Heart left ventricle (tissue), 16 donors: ENCODE measurements around the gene AVPI1. TPM values are rescaled to one million over a fixed set of nuclear protein-coding genes. Genes with fewer than 3 reads are reported as not detected.

ENCODE experiments used
- ATAC-seq, 4 donors: fragments of 200-7000 bp; cut with Tn5 transposase; one replicate each; pipeline ENCODE4 v1.9.1; 2020 to 2022; ENCODE audit warnings: moderate library complexity in 4 of 4, mild to moderate bottlenecking in 3 of 4, moderate number of reproducible peaks in 1 of 4
- DNase-seq, 5 donors: peaks; one replicate each; pipeline ENCODE4 v3.0.0-alpha.2; 2020
- H3K27ac ChIP-seq, 12 donors: fragments of 200-600 bp; sonication (generic) in 4 of 12; one replicate each; pipeline versions ENCODE4 v1.5.0 to v1.8.0; 2016 to 2022; ENCODE audit warnings: mild to moderate bottlenecking in 2 of 12
- H3K27me3 ChIP-seq, 9 donors: fragments of 200-600 bp; sonication (generic) in 2 of 9; one replicate each; pipeline versions ENCODE4 v1.5.1 to v1.8.0; 2016 to 2022; ENCODE audit warnings: mild to moderate bottlenecking in 3 of 9
- H3K36me3 ChIP-seq, 9 donors: fragments of 200-600 bp; sonication (generic) in 2 of 9; one replicate each; pipeline versions ENCODE4 v1.5.0 to v1.8.0; 2018 to 2022; ENCODE audit warnings: mild to moderate bottlenecking in 2 of 9
- H3K4me1 ChIP-seq, 12 donors: fragments of 200-600 bp; sonication (generic) in 4 of 12; one replicate each; pipeline versions ENCODE4 v1.5.0 to v1.8.0; 2016 to 2022; ENCODE audit warnings: mild to moderate bottlenecking in 3 of 12
- H3K4me3 ChIP-seq, 12 donors: fragments of 200-600 bp; sonication (generic) in 4 of 12; one replicate each; pipeline versions ENCODE4 v1.5.0 to v1.8.0; 2017 to 2022; ENCODE audit warnings: mild to moderate bottlenecking in 9 of 12, moderate library complexity in 4 of 12
- H3K9me3 ChIP-seq, 12 donors: fragments of 200-600 bp; sonication (generic) in 4 of 12; one replicate each; pipeline versions ENCODE4 v1.5.0 to v1.8.0; 2016 to 2022; ENCODE audit warnings: mild to moderate bottlenecking in 1 of 12
- POLR2A ChIP-seq, 2 donors: fragments of 450-650 bp; IDR thresholded peaks; one replicate each; pipeline ENCODE4 v1.6.1; 2017; ENCODE audit warnings: antibody characterized with exemption in 2 of 2, mild to moderate bottlenecking in 2 of 2, moderate library complexity in 2 of 2
- WGBS, 4 donors: extraction: QIAGEN DNeasy Blood & Tissue Kit in 2 of 4; methylation state at CpG; one replicate each; pipeline versions ENCODE4 v1.1.5 to v1.1.7; 2013 to 2018; 5-methylcytosine and 5-hydroxymethylcytosine counted together
- intact Hi-C, 10 donors: fragments of 100-400 bp; cut with DNase I; formaldehyde crosslinking; loops; one replicate each; pipeline versions ENCODE4 v1.11.1 to v1.14.2; 2022
- polyA plus RNA-seq, 2 donors: library from polyadenylated mRNA; stranded (reverse); fragments of 200-250 nt; gene quantifications; one replicate each; pipeline ENCODE4 v1.2.3, GENCODE V29; 2013
- total RNA-seq, 9 donors: library from RNA; depleted of rRNA in 2 of 9; stranded (reverse); fragments of >200 nt in 2 of 9; fragmentation: NEBNext Ultra II Directional in 3 of 9; extraction: Animal tissue kit (Norgen Biotek cat#: 25700) in 3 of 9; gene quantifications; one replicate each; pipeline versions ENCODE4 v1.1.0 to v1.2.4, GENCODE V29; 2016 to 2023
- TF ChIP-seq, protein P1 (sequence below), 12 donors: fragments of 200-600 bp; sonication (generic) in 4 of 12; IDR thresholded peaks; one replicate each; pipeline versions ENCODE4 v1.5.0 to v1.8.0; 2018 to 2022; ENCODE audit warnings: antibody characterized with exemption in 12 of 12, mild to moderate bottlenecking in 5 of 12
- donor health status: ischemic (EF 13 %, LVEDD 7.1; RV severe dilation, severe dysfunction).
- donor health status: healthy with polysubstance abuse.
- donor health status: DM: no; HTN: yes; CAD: no.
- donor health status: DM: no; HTN: no; CAD: no.
- donor health status: ischemic (EF 25% LVEDD 6.9; RV normal size, moderate dysfunction).
- donor health status: ischemic (EF 25% LVEDD 5.7; RV mildly dilated, moderate dysfunction).
- donor health status: healthy.
- donor health status: DM: yes; HTN: yes; CAD: no.
- donor health status: ischemic (EF 35%, LVEDD 5.7; RV mildly dilated, moderate dysfunction).
- donor health status: nonischemic (EF 11% LVEDD 7.7; RV severe dilation, severe dysfunction).
- donor health status: DM: yes; HTN: yes; CAD: no.
- donor health status: PGD.
- donor health status: ischemic (EF 29% LVEDD 5.4; RV normal size, mild dysfunction).
- donor health status: nonischemic (EF 23%, LVEDD 6.1; RV moderate dilation, normal function).

AVPI1 gene
- total and polyA plus RNA-seq, 11 donors, result 6.6 to 38.6 (median 9.9) TPM

- Histone ChIP-seq H3K27ac (peak overlapping the region in 1 of 12 donors; percentile 59), H3K27me3 (no peaks in the 10 kb centered on the region), H3K9me3 (no peaks in the 10 kb centered on the region), H3K4me3 (no peak overlapping the region), H3K36me3 (no peaks in the 10 kb centered on the region), H3K4me1 (peaks cover 0 to 24% (median 10%) of the 10 kb centered on the region in 12 donors)
- no peak for ATAC-seq
- 82 to 96% (median 92%) methylated on average over 2 of the region's 2 CpGs for WGBS, 4 donors
- DNase-seq, result no peak
- intact Hi-C loops, result loop anchor here in 4 of 10 donors (2.0 kb wide), 1 partner anchor 23 kb away; no protein-coding TSS in a partner anchor
- TF ChIP-seq POLR2A (IDR thresholded peaks at IDR 0.05), result no peak
- TF ChIP-seq, protein P1, sequence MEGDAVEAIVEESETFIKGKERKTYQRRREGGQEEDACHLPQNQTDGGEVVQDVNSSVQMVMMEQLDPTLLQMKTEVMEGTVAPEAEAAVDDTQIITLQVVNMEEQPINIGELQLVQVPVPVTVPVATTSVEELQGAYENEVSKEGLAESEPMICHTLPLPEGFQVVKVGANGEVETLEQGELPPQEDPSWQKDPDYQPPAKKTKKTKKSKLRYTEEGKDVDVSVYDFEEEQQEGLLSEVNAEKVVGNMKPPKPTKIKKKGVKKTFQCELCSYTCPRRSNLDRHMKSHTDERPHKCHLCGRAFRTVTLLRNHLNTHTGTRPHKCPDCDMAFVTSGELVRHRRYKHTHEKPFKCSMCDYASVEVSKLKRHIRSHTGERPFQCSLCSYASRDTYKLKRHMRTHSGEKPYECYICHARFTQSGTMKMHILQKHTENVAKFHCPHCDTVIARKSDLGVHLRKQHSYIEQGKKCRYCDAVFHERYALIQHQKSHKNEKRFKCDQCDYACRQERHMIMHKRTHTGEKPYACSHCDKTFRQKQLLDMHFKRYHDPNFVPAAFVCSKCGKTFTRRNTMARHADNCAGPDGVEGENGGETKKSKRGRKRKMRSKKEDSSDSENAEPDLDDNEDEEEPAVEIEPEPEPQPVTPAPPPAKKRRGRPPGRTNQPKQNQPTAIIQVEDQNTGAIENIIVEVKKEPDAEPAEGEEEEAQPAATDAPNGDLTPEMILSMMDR (IDR thresholded peaks at IDR 0.05), result no peak
Measured at GRCh38 chr10:97708167-97708566, 21.1 kb upstream of the AVPI1 start.

- Histone ChIP-seq H3K4me3 (no peak overlapping the region), H3K27ac (peak overlapping the region in 1 of 12 donors; percentile 59), H3K36me3 (no peaks in the 10 kb centered on the region), H3K4me1 (peaks cover 0 to 18% (median 7%) of the 10 kb centered on the region in 12 donors), H3K27me3 (no peaks in the 10 kb centered on the region), H3K9me3 (no peaks in the 10 kb centered on the region)
- 80 to 89% (median 86%) methylated on average over 7 to 11 of the region's 11 CpGs for WGBS, 4 donors
- no peak for TF ChIP-seq POLR2A (IDR thresholded peaks at IDR 0.05)
- TF ChIP-seq, protein P1 (IDR thresholded peaks at IDR 0.05), result no peak
- ATAC-seq, result no peak
- DNase-seq, result no peak
- intact Hi-C loops, result no loop called here
Measured at GRCh38 chr10:97707134-97707861, 20.3 kb upstream of the AVPI1 start.

- H3K9me3 ChIP-seq, result no peaks in the 10 kb centered on the region
- no peak overlapping the region for H3K27ac ChIP-seq
- ATAC-seq, result no peak
- H3K36me3 ChIP-seq, result no peaks in the 10 kb centered on the region
- no peak overlapping the region for H3K4me3 ChIP-seq
- H3K4me1 ChIP-seq, result peaks cover 0 to 17% (median 9%) of the 10 kb centered on the region in 12 donors
- intact Hi-C loops, result no loop called here
- H3K27me3 ChIP-seq, result no peaks in the 10 kb centered on the region
- TF ChIP-seq, protein P1 (IDR thresholded peaks at IDR 0.05), result no peak
- TF ChIP-seq POLR2A (IDR thresholded peaks at IDR 0.05), result no peak
- WGBS, 4 donors, result 92 to 95% (median 93%) methylated on average over 3 of the region's 3 CpGs
- DNase-seq, result no peak
Measured at GRCh38 chr10:97705006-97705670, 18.1 kb upstream of the AVPI1 start.

DNA sequence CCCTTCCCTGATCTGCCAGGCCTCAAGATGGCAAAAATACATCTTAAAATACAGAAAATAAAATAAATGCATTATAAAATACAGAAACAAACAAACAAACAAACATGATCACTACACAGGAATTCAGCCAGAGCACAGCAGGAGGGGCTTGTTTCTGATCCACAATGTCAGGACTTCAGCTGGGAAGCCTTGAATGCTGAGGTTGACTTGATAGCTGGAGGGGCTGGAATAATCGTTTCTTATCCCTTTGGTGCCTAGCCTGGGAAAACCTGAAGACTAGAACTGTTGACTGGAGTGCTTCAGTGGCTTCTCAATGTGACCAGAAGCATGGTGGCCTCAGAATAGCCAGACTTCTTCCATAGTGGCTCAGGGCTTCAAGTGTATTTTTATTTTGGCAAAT is 17.3 kb upstream of the AVPI1 start:
- no peak for TF ChIP-seq POLR2A (IDR thresholded peaks at IDR 0.05)
- TF ChIP-seq, protein P1 (IDR thresholded peaks at IDR 0.05), result no peak
- 48 to 71% (median 64%) methylated on average over 1 of the region's 1 CpG for WGBS, 4 donors
- ATAC-seq (no peak), DNase-seq (no peak)
- no peaks in the 10 kb centered on the region for H3K27me3 ChIP-seq
- H3K9me3 ChIP-seq, result no peaks in the 10 kb centered on the region
- H3K27ac ChIP-seq, result no peak overlapping the region
- intact Hi-C loops, result loop anchor here in 1 of 10 donors (5.0 kb wide), 1 partner anchor 1302 kb away; no protein-coding TSS in a partner anchor
- no peak overlapping the region for H3K4me3 ChIP-seq
- H3K4me1 ChIP-seq, result peaks cover 0 to 11% (median 5%) of the 10 kb centered on the region in 12 donors
- H3K36me3 ChIP-seq, result no peaks in the 10 kb centered on the region
